Activated effector memory CD4-positive, alpha-beta T cell treated with anti-CD3 and anti-CD28 coated beads, Interleukin-2, amount 50 U/mL, for 16 hours (primary cell): Measurements from ENCODE around the gene SMC3.
A peak's percentile ranks its signal among the peaks of the same experiment; 100 is the strongest.

Experiments
- DNase-seq: peaks from one replicate; pipeline ENCODE4 v3.0.0-alpha.2; 2020

SMC3 gene

DNA sequence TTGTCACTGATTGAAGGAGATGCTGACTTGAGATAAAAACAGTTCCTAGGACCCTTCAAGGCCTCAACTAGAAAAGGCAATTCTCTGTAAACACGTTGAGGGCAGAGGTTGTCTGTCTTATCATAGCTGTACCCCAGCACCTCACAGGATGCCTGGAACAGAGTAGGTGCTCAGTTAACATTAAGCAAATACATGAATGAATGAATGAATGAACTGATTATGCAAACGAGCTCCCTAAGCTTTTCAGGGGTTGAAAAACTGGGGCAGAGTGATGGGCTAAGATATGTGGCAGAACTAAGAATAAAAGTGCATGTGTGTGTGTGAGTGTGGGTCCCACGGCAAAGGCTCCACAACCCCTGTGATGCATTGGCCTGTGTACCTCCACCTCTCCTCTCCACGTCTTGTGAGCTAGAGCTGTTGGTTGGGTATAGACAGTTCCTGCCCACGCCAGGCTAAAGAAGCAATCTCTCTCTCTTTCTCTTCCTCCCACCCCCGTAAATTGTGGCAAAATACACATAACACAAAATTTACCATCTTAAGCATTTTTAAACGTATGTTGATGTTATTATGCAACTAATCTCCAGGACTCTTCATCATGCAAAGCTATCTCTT, 20.9 kb upstream of the SMC3 start:
- no peak for DNase-seq

DNA sequence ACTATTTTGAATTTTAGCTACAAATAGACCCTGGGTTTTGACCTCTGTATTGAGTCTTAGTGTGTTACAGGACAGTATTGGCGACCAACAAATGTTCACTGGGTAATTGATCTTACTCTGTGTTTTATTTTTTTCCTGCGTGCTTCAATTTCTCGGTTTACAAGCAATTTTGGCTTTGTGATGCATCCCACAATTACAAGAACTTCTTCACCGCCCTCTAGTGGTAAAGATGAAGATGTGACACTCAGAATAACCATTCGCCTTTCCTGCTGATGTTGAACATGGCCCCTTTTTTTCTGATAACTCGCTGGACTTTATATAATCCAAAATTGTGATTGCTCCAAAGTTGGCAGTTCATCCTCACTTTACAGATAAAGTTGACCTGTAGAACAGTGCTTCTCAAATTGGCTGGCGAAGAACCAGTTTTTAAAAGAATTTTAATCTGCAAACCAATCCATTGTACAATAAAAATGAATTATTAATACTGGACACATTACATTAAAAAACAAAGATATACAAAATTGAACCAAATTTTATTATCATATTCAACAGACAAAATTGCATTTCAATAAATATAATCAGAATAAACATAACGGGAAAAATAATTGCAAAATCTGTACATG, 20.2 kb upstream of the SMC3 start:
- DNase-seq = no peak

DNA sequence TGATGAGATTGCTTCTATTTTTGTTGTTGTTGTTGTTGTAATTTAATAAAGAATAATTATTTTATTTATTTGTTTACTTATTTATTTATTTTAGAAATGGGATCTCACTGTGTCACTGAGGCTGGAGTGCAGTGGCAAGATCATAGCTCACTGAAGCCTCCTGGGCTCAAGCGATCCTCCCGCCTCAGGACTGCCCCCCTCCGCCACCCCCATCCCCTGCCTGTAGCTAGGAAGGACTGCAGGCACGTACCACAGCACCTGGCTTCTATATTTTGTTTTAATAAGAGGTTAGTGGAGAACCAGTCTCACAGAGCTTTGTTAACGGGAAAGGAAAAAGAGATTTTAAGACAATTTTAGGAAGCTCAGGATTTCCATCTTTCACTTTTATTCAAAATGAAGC, 19.5 kb upstream of the SMC3 start:
- no peak for DNase-seq

DNA sequence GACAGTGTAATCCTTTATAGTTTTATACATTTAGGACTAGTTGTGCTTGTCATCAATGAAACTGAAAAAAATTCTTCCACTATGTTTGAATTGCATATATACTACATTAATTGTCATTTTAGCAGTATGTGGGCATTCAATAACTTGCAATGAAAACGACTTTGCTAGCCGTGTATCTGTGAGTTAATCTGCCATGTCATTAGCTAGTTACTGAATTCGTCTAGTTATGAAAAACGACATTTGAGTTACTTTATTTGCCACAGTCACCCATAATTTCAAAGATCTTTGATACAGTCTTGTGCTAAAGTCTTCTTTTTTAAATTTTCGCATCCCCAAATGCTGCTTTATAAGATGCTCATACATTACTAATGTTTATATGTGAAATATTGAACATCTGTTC, 18.3 kb upstream of the SMC3 start:
- no peak for DNase-seq

DNA sequence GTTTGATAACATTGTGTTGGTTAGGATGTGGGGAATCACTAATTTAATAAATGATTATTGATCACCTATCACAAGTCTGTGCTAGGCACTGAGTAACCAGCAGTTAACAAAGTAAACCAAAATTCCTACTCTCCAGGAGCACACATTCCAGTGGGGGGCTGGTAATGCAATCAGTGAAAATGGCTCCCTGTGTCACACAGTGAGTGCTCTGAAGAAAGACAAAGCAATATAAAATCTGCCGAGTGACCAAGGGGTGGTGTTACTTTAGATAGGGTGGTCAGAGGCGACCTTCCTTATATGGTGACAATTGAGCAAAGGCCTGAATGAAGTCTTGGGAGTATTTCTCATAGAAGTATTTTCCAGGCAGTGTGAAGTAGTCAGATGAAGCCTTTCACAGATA, 13.6 kb upstream of the SMC3 start:
- DNase-seq = no peak

DNA sequence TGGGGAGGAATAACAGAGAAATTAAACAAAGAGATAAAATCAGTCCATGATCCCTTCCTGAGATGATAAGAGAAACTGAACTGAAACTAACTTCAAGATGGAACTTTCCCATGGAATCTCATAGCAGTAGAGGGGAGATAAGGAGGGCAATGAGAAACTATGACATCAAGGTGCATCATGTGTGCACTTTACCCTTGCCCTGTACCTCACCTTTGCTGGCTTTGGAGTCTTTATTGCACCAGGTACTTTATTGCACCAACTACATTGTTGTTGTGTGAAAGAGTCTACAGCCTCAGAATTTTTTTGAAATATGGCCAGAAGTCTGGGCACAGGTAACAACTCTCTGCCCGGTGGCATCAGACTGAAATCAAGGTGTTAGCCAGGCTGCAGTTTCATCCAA, 11.2 kb upstream of the SMC3 start:
- DNase-seq = no peak

DNA sequence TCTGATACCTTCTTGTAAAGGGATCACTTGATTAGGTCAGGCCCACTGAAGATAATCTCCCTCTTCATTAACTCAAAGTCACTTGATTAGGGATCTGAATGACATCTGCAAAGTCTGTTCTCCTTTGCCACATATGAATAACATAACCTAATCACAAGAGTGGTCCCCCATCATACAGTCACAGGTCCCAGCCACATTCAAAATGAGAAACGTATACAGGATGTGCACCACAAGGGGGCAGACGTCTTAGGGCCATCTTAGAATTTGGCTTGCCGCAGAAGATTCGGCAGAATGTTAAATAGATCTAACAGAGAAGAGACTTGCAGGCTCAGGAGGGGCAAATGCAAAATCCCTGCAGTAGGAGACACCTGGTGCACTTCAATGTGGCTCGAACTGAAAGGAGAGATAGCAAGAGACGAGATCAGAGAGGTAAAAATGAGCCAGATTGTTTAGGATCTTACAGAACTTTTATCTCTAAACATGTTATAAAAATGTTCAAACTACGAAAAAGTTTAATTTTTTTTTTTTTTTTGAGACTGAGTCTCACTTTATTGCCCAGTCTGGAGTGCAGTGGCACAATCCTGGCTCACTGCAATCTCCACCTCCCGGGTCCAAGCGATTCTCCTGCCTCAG, 10.4 kb upstream of the SMC3 start:
- peak; percentile 88 for DNase-seq

DNA sequence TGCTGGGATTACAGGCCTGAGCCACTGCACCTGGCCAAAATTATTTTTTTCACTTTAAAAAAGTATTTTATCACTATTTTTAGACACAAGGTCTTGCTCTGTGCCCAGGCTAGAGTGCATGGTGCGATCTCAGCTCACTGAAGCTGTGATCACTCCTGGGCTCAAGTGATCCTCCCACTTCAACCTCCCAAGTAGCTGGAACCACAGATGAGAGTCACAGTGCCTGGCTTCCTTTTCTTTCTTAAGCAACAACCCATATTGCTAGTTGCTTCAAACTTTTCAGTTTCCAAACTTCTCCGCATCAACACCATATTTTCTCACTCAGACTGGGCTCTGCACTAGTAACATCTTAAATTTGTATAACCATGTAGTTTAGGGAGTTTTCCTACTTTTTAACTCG, 9.5 kb upstream of the SMC3 start:
- DNase-seq = no peak

DNA sequence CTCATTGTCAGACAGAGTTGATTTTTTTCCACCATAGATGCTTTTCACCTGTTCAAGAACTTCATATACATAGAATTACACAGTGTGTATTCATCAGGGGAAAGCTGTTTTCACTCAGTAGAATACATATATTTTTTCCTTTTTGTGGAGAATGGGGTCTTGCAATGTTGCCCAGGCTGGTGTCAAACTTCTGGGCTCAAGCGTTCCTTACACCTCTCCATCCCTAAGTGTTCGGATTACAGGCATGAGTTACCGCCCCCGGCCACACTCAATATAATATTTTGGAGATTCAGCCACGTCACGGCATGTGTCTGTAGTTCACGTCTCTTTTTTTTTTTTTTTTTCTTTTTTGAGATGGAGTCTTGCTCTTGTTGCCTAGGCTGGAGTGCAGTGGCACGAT, 7.5 kb upstream of the SMC3 start:
- DNase-seq = no peak

DNA sequence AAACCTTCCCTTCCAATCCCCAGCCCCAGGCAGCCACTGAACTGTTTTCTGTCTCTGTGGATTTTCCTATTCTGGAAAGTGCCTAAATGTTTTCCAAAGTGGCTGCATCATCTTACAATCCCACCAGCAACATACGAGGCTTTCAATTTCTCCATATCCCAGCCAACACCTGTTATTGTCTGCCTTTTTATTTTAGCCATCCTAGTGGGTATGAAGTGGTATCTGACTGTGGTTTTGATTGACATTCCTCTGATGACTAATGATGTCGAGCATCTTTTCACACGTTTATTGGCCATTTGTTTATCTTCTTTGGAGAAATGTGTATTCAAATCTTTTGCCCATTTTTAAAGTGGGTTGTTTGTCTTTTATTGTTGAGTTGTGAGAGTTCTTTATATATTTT, 6.2 kb upstream of the SMC3 start:
- DNase-seq = no peak

DNA sequence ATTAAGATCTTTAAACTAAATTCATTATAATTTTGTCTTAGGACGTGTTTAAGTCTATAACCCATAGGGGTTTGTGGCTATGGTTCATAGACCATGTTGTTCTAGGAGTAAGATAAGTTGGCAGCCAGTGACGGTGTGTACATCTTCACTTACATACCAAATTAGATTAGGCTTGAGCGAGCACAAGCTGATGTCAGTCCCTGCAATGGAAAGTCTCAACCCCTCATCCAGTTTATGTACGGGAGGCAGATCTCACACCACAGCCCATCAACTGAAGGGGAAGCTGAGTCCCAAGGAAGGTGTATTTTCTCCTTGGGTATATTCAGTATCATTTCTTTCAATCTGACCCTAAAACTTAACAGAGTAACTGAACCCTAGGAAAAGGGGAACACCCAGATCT, 5.1 kb upstream of the SMC3 start:
- DNase-seq = no peak

DNA sequence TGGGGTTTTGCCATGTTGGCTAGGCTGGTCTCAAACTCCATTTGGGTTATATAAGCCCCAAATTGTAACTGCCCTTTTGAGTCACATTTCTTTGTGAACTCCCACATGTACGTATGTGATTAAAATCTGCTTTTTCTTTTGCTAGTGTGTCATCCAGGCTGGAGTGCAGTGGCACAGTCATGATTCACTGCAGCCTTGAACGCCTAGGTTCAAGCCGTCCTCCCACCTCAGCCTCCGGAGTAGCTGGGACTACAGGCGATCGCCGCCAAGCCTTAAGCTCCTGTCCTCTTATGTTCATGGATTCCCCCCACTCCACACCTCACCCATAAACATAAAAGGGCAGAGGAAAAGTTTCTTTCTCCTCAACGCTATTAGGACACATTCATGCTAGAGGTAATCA, 4.4 kb upstream of the SMC3 start:
- no peak for DNase-seq

DNA sequence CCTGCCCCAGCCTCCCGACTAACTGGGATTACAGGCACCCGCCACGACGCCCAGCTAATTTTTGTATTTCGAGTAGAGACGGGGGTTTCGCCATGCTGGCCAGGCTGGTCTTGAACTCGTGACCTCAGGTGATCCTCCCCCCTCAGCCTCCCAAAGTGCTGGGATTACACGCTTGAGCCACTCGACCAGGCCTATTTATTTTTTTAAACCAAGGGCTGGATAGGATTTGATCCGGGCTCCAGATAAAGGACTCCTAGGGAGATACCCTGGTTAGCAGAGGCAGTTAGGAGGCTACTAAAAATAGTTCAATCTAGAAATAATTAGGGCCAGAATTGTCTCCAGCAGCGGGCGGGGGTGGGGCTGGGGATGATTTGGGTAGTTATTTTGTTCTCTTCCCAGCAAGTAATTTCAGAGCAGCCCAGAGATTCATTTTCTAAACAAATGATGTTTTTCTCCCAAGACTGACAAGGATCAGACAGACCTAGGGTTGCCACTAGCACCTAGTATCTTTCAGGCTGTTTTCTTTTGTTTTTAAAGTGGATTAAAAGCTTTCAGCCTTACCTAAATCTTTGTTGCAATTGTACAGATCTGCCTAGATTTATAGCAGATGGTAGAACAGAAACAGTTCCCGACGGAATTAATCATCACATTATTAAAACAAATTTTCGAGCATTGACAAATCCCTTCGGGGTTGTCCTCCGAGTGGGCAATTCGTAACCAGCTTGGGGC, 859 bp upstream of the SMC3 start:
- no peak for DNase-seq

DNA sequence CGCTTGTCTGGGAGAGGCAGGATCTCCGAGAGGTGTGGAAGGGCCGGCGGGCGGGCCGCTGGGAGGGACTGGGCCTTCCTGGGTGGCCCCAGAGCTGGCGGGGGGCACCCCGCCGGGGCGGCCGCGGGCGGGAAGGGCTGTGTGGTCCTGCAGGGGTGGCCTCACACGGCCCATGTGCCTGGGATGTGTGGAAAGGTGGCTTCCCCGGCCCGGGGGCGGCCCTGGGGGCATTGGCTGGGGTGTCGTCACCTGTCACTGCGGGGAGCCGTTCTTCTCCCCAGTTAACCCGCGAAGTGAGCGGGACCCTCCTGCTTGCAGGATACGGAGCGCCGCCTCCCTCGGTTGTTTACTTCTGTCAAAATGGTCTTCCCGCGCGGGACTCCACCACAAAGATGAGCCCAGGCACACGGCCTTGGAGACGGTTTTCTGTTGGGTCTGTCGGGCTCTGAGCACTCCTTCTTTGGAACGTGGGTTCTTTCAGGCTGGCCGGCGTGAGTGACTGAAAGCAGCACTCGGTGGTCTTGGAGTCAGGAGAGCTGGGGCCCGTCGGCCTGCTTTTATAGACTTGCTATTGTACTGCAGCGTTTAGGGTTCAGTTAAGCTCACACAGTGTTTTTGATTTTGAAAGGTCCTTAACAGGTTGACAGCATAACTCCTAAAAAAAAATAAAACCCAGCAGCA, 700 bp downstream of the SMC3 start:
- DNase-seq = peak; percentile 84

DNA sequence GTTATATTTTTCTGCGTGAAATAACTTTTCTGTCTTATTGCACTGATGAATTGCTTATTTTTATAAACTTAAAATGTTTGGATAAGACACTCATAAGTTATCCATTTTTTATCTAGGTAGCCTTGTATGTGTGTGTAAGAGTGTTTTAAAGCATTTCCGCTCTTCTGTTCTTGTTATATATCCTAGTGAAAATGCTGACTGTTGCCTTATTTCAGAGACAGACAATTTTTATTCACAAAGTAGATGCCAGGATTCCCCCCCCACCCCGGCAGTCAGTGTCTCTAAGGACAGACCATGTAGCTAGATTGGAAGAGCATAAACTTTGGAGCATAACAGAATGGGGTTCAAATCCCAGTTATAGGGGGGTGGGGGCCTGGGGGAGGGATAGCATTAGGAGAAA, 1.6 kb downstream of the SMC3 start:
- no peak for DNase-seq

DNA sequence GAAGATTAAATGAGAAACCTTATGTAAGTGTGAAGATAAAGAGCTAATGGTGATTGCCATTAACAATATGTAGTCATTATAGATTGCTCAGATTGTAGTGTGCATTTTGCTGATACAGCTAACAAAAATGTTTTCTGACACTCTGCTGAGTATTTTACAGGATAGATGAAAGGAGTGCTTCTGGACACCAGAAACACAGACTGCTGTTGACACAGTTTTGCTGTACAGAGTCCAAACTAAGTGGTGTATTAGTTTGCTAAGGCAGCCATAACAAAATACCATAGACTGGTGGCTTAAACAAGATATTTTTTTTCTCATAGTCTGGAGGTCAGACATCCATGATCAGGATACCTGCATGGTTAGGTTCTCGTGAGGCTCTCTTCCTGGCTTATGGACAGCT, 2.2 kb downstream of the SMC3 start:
- no peak for DNase-seq

DNA sequence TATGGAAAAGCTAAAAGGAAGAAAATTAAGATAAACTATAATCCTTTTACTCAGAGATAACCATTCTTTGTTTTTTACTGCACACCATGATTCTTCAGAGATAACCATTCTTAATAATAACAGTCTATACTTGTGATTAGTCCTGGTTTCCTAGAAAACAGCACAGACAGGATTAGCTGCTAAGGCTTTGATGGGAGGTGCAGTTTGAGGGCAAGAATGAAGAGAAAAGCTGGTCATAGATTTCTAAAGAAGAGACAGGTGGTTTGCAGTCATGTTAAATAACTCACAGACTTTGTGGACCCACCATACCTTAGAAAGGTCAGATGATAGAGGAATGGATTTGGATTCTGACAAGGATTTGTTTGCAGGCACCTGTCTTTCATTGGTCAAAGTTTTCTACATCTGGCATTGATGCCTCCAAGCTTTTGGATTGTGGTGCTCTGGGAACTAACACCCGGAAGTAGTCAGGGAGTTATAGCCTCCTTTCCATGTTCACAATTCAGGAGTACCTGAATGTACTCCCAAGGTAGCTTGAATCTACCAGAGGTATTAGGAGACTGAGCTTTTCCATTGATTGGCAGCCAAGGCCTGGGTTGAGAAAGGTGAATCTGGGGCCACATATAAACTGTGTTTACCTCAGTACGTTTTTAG, 3.7 kb downstream of the SMC3 start:
- DNase-seq = no peak

DNA sequence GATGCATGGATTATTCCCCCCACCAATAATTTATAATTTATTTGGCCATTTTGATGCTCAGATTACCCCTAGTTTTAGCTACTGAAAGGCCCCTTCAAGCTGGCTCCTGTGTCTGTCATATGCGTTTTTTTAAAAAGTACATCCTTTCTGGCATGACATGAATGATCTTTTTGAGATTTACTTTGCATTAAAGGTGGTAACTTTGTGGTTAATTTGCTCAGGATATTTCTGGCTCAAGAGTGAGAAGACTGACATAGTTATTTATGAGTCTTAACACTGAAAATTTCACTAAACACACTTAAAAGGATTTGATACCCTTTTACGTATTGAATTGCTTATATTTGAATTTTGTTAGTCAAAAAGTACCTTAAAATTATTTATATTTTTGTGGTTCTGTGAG, 5.4 kb downstream of the SMC3 start:
- no peak for DNase-seq

DNA sequence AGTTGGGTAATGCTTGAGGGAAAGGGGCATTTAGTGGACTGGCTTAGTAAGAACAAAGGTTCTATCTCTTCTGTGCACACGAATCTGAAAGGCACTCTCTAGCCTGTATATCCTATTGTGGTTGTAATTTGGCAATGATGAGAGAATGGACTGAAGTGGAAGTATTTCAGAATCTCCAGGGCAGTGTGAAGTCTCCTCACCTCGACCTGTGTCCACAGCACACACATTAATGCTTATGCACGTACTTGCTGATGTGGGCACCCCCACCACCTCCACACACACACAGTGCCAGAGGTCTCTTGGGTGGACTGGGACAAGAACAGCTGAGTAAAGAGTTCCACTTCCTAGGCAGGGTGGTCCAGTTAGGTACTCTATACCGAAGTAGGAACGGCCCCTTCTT, 6.9 kb downstream of the SMC3 start:
- DNase-seq = no peak

DNA sequence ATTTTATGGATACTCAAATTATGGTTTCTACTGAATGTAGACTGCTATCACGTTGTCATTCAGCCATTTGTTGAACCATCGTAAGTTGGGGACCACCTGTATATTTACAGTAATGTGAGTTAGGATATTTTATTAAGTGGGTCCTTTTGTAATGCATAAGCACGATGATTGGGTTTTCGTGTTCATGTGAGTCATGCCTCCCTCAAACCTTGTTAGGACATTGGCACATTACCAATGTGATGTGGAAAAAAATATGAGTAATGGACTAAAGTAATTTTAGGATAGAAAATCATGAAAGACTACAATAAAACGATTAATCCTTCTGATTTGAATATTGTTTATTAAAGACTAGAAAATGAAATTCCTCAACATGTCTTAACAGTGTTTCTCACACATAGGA, 8.7 kb downstream of the SMC3 start:
- no peak for DNase-seq

DNA sequence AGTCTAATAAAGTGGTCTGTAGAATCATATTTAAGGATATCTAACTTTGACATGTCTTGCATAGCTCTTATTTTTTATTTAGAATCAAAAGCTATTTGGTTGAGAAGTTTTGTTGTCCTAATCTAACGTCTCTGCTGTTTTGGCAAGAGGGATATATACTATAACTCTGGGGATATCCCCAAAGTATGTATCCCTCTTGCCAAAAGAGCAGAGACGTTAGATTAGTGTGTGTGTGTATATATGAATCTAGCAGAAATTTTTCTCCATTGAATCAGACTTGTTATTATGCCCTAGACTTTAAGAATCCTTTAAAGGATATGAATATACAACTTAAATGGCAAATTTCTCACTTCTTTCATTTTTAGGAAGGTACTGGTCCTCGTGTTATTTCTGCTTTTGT, 9.6 kb downstream of the SMC3 start:
- DNase-seq = no peak

DNA sequence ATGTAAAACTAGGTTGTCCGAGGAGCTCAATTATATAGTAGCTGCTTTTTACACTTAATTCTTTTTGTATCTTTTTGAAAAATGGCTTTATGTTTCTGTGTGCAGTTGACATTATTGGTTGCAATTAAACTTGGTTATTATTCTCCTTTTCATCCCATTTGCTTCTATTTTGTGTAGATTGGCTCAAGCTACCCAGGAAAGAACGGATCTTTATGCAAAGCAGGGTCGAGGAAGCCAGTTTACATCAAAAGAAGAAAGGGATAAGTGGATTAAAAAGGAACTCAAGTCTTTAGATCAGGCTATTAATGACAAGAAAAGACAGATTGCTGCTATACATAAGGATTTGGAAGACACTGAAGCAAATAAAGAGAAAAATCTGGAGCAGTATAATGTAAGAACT, 16.5 kb downstream of the SMC3 start:
- DNase-seq = no peak

DNA sequence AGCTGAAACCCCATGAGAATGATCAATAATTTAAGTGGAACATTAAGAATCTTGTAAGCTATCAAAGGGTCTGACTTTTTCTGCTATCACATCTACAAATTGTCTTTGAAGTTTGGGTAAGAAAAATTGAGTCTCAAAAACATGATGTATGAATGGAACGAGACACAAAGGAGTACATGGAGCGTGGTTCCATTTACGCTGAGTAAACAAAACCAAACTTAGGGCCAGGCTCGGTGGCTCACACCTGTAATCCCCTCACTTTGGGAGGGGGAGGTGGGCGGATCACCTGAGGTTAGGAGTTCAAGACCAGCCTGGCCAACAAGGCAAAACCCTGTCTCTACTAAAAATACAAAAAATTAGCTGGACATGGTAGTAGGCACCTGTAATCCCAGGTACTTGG, 24.3 kb downstream of the SMC3 start:
- no peak for DNase-seq
